ENCODE results near the gene HECTD1. TPM values are rescaled to one million over a fixed set of nuclear protein-coding genes. Genes with fewer than 3 reads are reported as not detected.

HECTD1 gene
- total RNA-seq, 1 experiment from 2014 or later, result 160 TPM

DNA sequence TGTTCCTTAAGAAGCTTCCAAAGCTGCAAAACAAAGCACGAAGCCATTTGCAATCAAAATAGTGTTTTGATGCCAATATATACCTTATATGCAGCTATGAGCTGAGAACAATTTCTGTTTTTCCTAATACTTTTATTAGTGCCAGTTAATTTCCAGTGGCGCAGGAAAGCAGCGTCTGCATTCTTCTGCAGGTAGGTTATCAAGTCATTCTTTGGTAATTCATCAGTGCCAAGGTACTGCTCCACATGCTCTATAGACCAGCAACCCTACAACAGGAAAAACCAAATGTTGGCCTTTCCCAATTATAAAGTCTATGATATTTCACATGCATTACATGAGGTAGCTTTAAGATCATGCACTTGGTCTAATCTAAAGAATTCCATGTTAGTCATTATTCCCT, 93.8 kb downstream of the HECTD1 start:
- no peaks in the 10 kb centered on the region for H3K9me3 ChIP-seq (ENCODE audit: control insufficient read depth in 1 of 2, insufficient read depth in 1 of 2, low read depth in 1 of 2, low read length in 2 of 2)
- BruUV-seq (replicated peaks), result no TSS peak
- POLR2A ChIA-PET, result no interaction called here
- DNase-seq (ENCODE audit: low read depth, low spot score), result no peak
- no peak overlapping the region for H3K4me3 ChIP-seq (replicated peaks in 1 of 2; ENCODE audit: low read depth in 1 of 2, low read length in 2 of 2)
- CTCF ChIA-PET, result no interaction called here
- H3K4me1 ChIP-seq (ENCODE audit: control insufficient read depth in 1 of 2, insufficient read depth in 2 of 2, low read length in 2 of 2), result no peaks in the 10 kb centered on the region
- H4K20me1 ChIP-seq (ENCODE audit: insufficient read depth), result no peaks in the 10 kb centered on the region
- no peak for TF ChIP-seq SP1 (IDR thresholded peaks at IDR 0.05; ENCODE audit: low read depth)
- TF ChIP-seq POLR2A (IDR thresholded peaks at IDR 0.05; ENCODE audit: borderline replicate concordance, extremely low read depth, insufficient read depth, insufficient read length), result no peak
- no peak for TF ChIP-seq POLR2AphosphoS5 (IDR thresholded peaks at IDR 0.05; ENCODE audit: low read depth, low read length)
- TF ChIP-seq ATF3 (IDR thresholded peaks at IDR 0.05), result no peak
- TF ChIP-seq REST (IDR thresholded peaks at IDR 0.05; ENCODE audit: low read depth), result no peak
- TF ChIP-seq, protein P1, sequence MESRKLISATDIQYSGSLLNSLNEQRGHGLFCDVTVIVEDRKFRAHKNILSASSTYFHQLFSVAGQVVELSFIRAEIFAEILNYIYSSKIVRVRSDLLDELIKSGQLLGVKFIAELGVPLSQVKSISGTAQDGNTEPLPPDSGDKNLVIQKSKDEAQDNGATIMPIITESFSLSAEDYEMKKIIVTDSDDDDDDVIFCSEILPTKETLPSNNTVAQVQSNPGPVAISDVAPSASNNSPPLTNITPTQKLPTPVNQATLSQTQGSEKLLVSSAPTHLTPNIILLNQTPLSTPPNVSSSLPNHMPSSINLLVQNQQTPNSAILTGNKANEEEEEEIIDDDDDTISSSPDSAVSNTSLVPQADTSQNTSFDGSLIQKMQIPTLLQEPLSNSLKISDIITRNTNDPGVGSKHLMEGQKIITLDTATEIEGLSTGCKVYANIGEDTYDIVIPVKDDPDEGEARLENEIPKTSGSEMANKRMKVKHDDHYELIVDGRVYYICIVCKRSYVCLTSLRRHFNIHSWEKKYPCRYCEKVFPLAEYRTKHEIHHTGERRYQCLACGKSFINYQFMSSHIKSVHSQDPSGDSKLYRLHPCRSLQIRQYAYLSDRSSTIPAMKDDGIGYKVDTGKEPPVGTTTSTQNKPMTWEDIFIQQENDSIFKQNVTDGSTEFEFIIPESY (IDR thresholded peaks at IDR 0.05; ENCODE audit: extremely low read depth, insufficient replicate concordance, low read length), result no peak
- no peak for TF ChIP-seq TCF7L2 (IDR thresholded peaks at IDR 0.05; ENCODE audit: borderline replicate concordance, extremely low read depth, insufficient read depth, insufficient read length)
- no peak for TF ChIP-seq SRF (IDR thresholded peaks at IDR 0.05; ENCODE audit: low read depth)
- no peak for TF ChIP-seq SIN3A (IDR thresholded peaks at IDR 0.05; ENCODE audit: low read depth)
- TF ChIP-seq ZNF274 (IDR thresholded peaks at IDR 0.05; ENCODE audit: low read depth, low read length), result no peak
- no peak for TF ChIP-seq CEBPB (IDR thresholded peaks at IDR 0.05; ENCODE audit: low read depth)
- no peak for TF ChIP-seq ZFX (IDR thresholded peaks at IDR 0.05)
- no peak for TF ChIP-seq CBX3 (IDR thresholded peaks at IDR 0.05; ENCODE audit: low read depth)
- no peak for TF ChIP-seq EZH2phosphoT487 (IDR thresholded peaks at IDR 0.05; ENCODE audit: borderline replicate concordance)
- no peak for TF ChIP-seq MAX (IDR thresholded peaks at IDR 0.05)
- intact Hi-C loops (cut with micrococcal nuclease), result no loop called here
- H3K36me3 ChIP-seq (ENCODE audit: control insufficient read depth in 1 of 2, insufficient read depth in 2 of 2, low read length in 2 of 2), result peaks cover 53 to 56% of the 10 kb centered on the region in 2 experiments; a peak in 3 of 4 replicates
- H3K27me3 ChIP-seq (ENCODE audit: insufficient read depth, low read length), result no peaks in the 10 kb centered on the region
- no peak overlapping the region for H2AFZ ChIP-seq (ENCODE audit: low read depth, low read length, poor library complexity, severe bottlenecking)
- ATAC-seq, result no peak
- no peaks in the 10 kb centered on the region for H3K79me2 ChIP-seq (ENCODE audit: insufficient read depth, low read length)
- no peak overlapping the region for H3K4me2 ChIP-seq (ENCODE audit: low read length)
- H3K27ac ChIP-seq (ENCODE audit: low read depth, low read length), result no peak overlapping the region
- no peaks in the 10 kb centered on the region for H3K9me2 ChIP-seq (ENCODE audit: insufficient read depth)
- RAD21 ChIA-PET (ENCODE audit: low non-redundant PET in 1 of 2, low total read pairs in 2 of 2, uncharacterized antibody in 2 of 2, unreplicated experiment in 2 of 2), result no interaction called here
- H3K9ac ChIP-seq (ENCODE audit: low read length), result no peak overlapping the region

Measured in HCT116 (cell line).